Astrocyte (in vitro differentiated cells and primary cell): ENCODE measurements around the gene SEMG1. TPM values are rescaled to one million over a fixed set of nuclear protein-coding genes. Genes with fewer than 3 reads are reported as not detected.

Experiments used
- DNase-seq: peaks from one replicate; pipeline ENCODE4 v3.0.0-alpha.2; 2010; ENCODE audit warnings: low read depth
- FAIRE-seq: peaks from 2 replicates; lab custom pipeline; 2011; peaks lifted over from hg19 to GRCh38; lab: Jason Lieb, UNC
- H2AFZ ChIP-seq: 2 replicates; pipeline ENCODE4 v1.6.0; 2012; ENCODE audit warnings: low read depth, low read length, inconsistent platforms
- H3K27ac ChIP-seq: 2 replicates; pipeline ENCODE4 v1.5.1; 2011; ENCODE audit warnings: low read depth, low read length, inconsistent platforms
- H3K27me3 ChIP-seq: 2 replicates; pipeline ENCODE4 v1.6.0; 2011; ENCODE audit warnings: low read length, inconsistent platforms; ENCODE audit not compliant: insufficient read depth
- H3K36me3 ChIP-seq: 2 replicates; pipeline ENCODE4 v1.5.1; 2011; ENCODE audit warnings: low read length, inconsistent platforms; ENCODE audit not compliant: insufficient read depth
- H3K4me1 ChIP-seq: 2 replicates; pipeline ENCODE4 v1.5.1; 2011; ENCODE audit warnings: low read length, inconsistent platforms; ENCODE audit not compliant: insufficient read depth
- H3K4me2 ChIP-seq: 2 replicates; pipeline ENCODE4 v1.6.0; 2012; ENCODE audit warnings: low read length, inconsistent platforms
- H3K4me3 ChIP-seq: 2 replicates; pipeline ENCODE4 v1.5.1; 2011; ENCODE audit warnings: low read depth, mild to moderate bottlenecking, low read length, inconsistent platforms; ENCODE audit not compliant: insufficient read depth
- H3K79me2 ChIP-seq: 2 replicates; pipeline ENCODE4 v1.6.0; 2012; ENCODE audit warnings: mild to moderate bottlenecking, low read length, inconsistent platforms; ENCODE audit not compliant: insufficient read depth
- H3K9ac ChIP-seq: 2 replicates; pipeline ENCODE4 v1.6.0; 2012; ENCODE audit warnings: mild to moderate bottlenecking, low read length, inconsistent platforms
- H3K9me3 ChIP-seq: 2 replicates; pipeline ENCODE4 v1.5.1; 2012; ENCODE audit warnings: low read depth, mild to moderate bottlenecking, low read length, inconsistent platforms; ENCODE audit not compliant: insufficient read depth
- H4K20me1 ChIP-seq: 2 replicates; pipeline ENCODE4 v1.6.0; 2012; ENCODE audit warnings: low read length, inconsistent platforms; ENCODE audit not compliant: insufficient read depth
- H3K27ac Mint-ChIP-seq: one replicate; pipeline ENCODE4 v1.8.0; 2021; ENCODE audit warnings: mild to moderate bottlenecking, mixed read lengths; ENCODE audit not compliant: unreplicated experiment
- H3K27me3 Mint-ChIP-seq: one replicate; pipeline ENCODE4 v1.8.0; 2021; ENCODE audit warnings: low read depth, mixed read lengths; ENCODE audit not compliant: unreplicated experiment
- H3K36me3 Mint-ChIP-seq: one replicate; pipeline ENCODE4 v1.8.0; 2021; ENCODE audit warnings: low read depth, mixed read lengths; ENCODE audit not compliant: unreplicated experiment
- H3K4me1 Mint-ChIP-seq: one replicate; pipeline ENCODE4 v1.8.0; 2021; ENCODE audit warnings: low read depth, mixed read lengths; ENCODE audit not compliant: unreplicated experiment
- H3K4me3 Mint-ChIP-seq: one replicate; pipeline ENCODE4 v1.8.0; 2021; ENCODE audit warnings: mild to moderate bottlenecking, moderate library complexity, mixed read lengths; ENCODE audit not compliant: unreplicated experiment
- H3K9me3 Mint-ChIP-seq: one replicate; pipeline ENCODE4 v1.8.0; 2021; ENCODE audit warnings: mild to moderate bottlenecking, mixed read lengths; ENCODE audit not compliant: unreplicated experiment
- CTCF ChIP-seq: IDR thresholded peaks from 2 replicates; pipeline ENCODE4 v1.5.1; 2011; ENCODE audit warnings: low read depth, mild to moderate bottlenecking, inconsistent platforms, low read length, moderate library complexity; ENCODE audit not compliant: insufficient read depth
- EZH2 ChIP-seq: IDR thresholded peaks from 2 replicates; pipeline ENCODE4 v1.6.1; 2012; ENCODE audit warnings: mild to moderate bottlenecking, low read length, inconsistent platforms; ENCODE audit not compliant: insufficient read depth
- total RNA-seq: library from RNA; stranded (reverse); gene quantifications from 2 replicates; pipeline ENCODE4 v1.2.1, GENCODE V29; 2021

Gene SEMG1
- total RNA-seq, 1 donor from 2014 or later, result not detected

- Histone ChIP-seq H3K4me2 (no peak within 1 kb of the TSS), H4K20me1 (no peaks in the 10 kb centered on the region), H3K4me3 (no peak within 1 kb of the TSS), H2AFZ (no peak within 1 kb of the TSS), H3K79me2 (no peaks in the 10 kb centered on the region), H3K9me3 (no peaks in the 10 kb centered on the region), H3K27me3 (peaks cover 3% of the 10 kb centered on the region), H3K36me3 (no peaks in the 10 kb centered on the region), H3K4me1 (no peaks in the 10 kb centered on the region), H3K9ac (no peak within 1 kb of the TSS), H3K27ac (no peak within 1 kb of the TSS)
- H3K4me3 Mint-ChIP-seq, result no peak within 1 kb of the TSS
- H3K4me1 Mint-ChIP-seq, result no peaks in the 10 kb centered on the region
- DNase-seq, result peak; percentile 7
- peaks cover 18% of the 10 kb centered on the region for H3K27me3 Mint-ChIP-seq
- no peaks in the 10 kb centered on the region for H3K36me3 Mint-ChIP-seq
- TF ChIP-seq EZH2 (no peak), CTCF (no peak)
- FAIRE-seq, result no peak
- H3K27ac Mint-ChIP-seq, result no peak within 1 kb of the TSS
- no peaks in the 10 kb centered on the region for H3K9me3 Mint-ChIP-seq
These were observed 47.8 kb downstream of the SEMG1 start, which contains the start of gene SLPI for GRCh38 chr20:45254383-45255262. Gene SLPI, minus strand, starts transcription at chr20:45254564. Its CDS starts 21 bp downstream, at chr20:45254543.

DNA sequence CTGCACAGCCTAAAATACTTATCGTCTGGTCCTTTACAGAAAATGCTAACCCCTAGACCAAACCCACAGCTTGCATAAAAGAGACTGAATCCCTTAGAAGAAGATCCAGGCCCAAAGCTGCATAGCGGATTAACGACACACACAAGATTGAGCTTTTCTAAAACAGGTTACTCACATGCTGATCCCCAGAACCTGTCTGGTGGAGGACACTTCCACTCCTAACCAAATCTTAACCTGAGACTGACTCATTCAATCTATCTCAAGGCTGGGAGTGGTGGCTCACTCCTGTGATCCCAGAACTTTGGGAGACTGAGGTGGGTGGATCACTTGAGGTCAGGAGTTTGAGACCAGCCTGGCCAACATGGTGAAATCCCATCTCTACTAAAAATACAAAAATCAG lies 50.3 kb downstream of the SEMG1 start:
- Histone ChIP-seq H3K9me3 (no peaks in the 10 kb centered on the region), H3K79me2 (no peaks in the 10 kb centered on the region), H3K27me3 (peaks cover 8% of the 10 kb centered on the region), H4K20me1 (no peaks in the 10 kb centered on the region), H3K4me1 (no peaks in the 10 kb centered on the region), H3K4me2 (no peak overlapping the region), H3K4me3 (no peak overlapping the region), H3K27ac (no peak overlapping the region), H2AFZ (no peak overlapping the region), H3K36me3 (no peaks in the 10 kb centered on the region), H3K9ac (no peak overlapping the region)
- FAIRE-seq, result no peak
- peaks cover 12% of the 10 kb centered on the region for H3K27me3 Mint-ChIP-seq
- H3K9me3 Mint-ChIP-seq, result no peaks in the 10 kb centered on the region
- H3K27ac Mint-ChIP-seq, result no peak overlapping the region
- no peak overlapping the region for H3K4me3 Mint-ChIP-seq
- TF ChIP-seq CTCF (no peak), EZH2 (no peak)
- H3K4me1 Mint-ChIP-seq, result no peaks in the 10 kb centered on the region
- no peak for DNase-seq
- no peaks in the 10 kb centered on the region for H3K36me3 Mint-ChIP-seq

DNA sequence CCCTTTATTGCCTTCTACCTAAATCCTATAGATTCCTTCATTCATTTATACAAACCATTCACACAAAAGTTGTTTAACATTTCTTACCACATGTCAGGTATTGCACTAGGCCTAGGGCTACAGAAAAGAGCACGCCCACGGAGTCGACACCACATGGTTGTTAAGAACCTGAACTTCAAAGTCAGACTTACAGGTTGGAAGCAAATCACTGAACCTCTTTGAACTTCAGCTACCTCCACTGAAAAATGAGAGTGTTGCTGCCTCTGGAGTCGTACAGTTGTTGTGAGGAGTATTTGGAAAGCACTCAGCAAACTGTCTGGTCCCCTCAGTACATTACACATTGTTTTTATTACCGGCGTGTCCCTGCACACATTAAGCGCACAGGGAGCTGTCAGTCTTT lies 50.9 kb downstream of the SEMG1 start:
- TF ChIP-seq EZH2 (no peak), CTCF (no peak)
- Mint-ChIP-seq H3K27me3 (peaks cover 12% of the 10 kb centered on the region), H3K4me1 (no peaks in the 10 kb centered on the region), H3K4me3 (no peak overlapping the region), H3K9me3 (no peaks in the 10 kb centered on the region), H3K36me3 (no peaks in the 10 kb centered on the region), H3K27ac (no peak overlapping the region)
- Histone ChIP-seq H3K27ac (no peak overlapping the region), H3K27me3 (peaks cover 8% of the 10 kb centered on the region), H3K9me3 (no peaks in the 10 kb centered on the region), H3K4me3 (no peak overlapping the region), H3K4me2 (no peak overlapping the region), H2AFZ (no peak overlapping the region), H4K20me1 (no peaks in the 10 kb centered on the region), H3K9ac (no peak overlapping the region), H3K79me2 (no peaks in the 10 kb centered on the region), H3K36me3 (no peaks in the 10 kb centered on the region), H3K4me1 (no peaks in the 10 kb centered on the region)
- FAIRE-seq (no peak), DNase-seq (no peak)
